ENCODE results near the gene NKX3-2. TPM values are rescaled to one million over a fixed set of nuclear protein-coding genes. Genes with fewer than 3 reads are reported as not detected.

Gene NKX3-2
- total and polyA plus RNA-seq, 9 of the 15 experiments (the other 6 are each of a cell fraction or from before 2014, with no cell fraction given) = 0.03 to 0.81 (median 0.27) TPM; not detected in 1

DNA sequence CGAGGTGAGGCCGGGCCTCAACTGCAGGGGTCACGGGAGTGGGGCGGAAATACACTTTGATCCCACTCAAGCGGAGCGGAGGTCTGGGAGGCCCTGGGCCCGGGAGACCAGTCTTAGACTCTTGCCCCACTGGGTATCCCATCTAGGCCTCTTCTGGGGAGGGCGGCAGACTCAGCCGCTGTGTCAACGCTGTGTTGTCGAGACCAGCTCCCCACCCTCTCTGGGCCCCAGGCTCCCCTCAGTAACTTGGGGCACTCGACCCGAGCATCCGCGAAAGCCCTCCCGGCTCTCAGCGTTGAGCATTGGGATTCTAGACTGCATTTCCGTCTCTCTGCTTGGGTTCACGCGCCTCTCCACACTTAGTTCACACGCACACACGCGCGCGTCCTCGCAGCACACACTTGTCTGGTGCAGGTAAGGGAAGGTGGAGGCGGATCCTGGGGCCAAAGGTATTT is 1.7 kb downstream of the NKX3-2 start (continued):
- TF ChIP-seq FOXO4 (CRISPR knock-in tag; IDR thresholded peaks at IDR 0.05) = no peak
- TF ChIP-seq, protein P1, sequence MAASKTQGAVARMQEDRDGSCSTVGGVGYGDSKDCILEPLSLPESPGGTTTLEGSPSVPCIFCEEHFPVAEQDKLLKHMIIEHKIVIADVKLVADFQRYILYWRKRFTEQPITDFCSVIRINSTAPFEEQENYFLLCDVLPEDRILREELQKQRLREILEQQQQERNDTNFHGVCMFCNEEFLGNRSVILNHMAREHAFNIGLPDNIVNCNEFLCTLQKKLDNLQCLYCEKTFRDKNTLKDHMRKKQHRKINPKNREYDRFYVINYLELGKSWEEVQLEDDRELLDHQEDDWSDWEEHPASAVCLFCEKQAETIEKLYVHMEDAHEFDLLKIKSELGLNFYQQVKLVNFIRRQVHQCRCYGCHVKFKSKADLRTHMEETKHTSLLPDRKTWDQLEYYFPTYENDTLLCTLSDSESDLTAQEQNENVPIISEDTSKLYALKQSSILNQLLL (CRISPR knock-in tag; IDR thresholded peaks at IDR 0.05; ENCODE audit: borderline replicate concordance) = no peak
- TF ChIP-seq GTF2B (IDR thresholded peaks at IDR 0.05; ENCODE audit: extremely low read depth, insufficient read length) = no peak

GRCh38 chr4:13541720-13542576 is 2.4 kb downstream of the NKX3-2 start:
- 91% methylated on average over 28 of the region's 79 CpGs for WGBS (ENCODE audit: insufficient coverage, low coverage, missing lambda C conversion rate)
- ATAC-seq (no peak), FAIRE-seq (no peak), DNase-seq (ENCODE audit: extremely low read depth in 1 of 4, low spot score in 3 of 4) (no peak)
- no peaks in the 10 kb centered on the region for H4K20me1 ChIP-seq (replicated peaks; ENCODE audit: control insufficient read depth, insufficient read depth, low read length)
- no peaks in the 10 kb centered on the region for H3K36me3 ChIP-seq (ENCODE audit: control insufficient read depth, insufficient read depth, low read length)
- no peak overlapping the region for H3K4me3 ChIP-seq
- H3K9me1 ChIP-seq (ENCODE audit: control insufficient read depth, insufficient read depth, low read length) = no peaks in the 10 kb centered on the region
- BruUV-seq (replicated peaks) = no TSS peak
- peaks cover 23 to 41% of the 10 kb centered on the region in 2 experiments for H3K27me3 ChIP-seq (ENCODE audit: control insufficient read depth in 2 of 2, insufficient read depth in 2 of 2, low read length in 2 of 2)
- in situ Hi-C loops (cut with MboI) = no loop called here
- POLR2A ChIA-PET = no interaction called here
- intact Hi-C loops (cut with micrococcal nuclease) = no loop called here
- H2AFZ ChIP-seq (ENCODE audit: low read depth, low read length) = no peak overlapping the region
- H3K4me1 ChIP-seq (replicated peaks in 1 of 2; ENCODE audit: control insufficient read depth in 2 of 2, insufficient read depth in 2 of 2, low read length in 2 of 2) = peaks cover 2 to 22% of the 10 kb centered on the region in 2 experiments; a peak in 3 of 5 replicates
- CTCF ChIA-PET (ENCODE audit: low intra/inter-chr PET ratio) = no interaction called here
- H3K9ac ChIP-seq (ENCODE audit: insufficient read depth in 1 of 2, low read depth in 2 of 2, low read length in 2 of 2) = no peak overlapping the region
- no peaks in the 10 kb centered on the region for H3K79me2 ChIP-seq (ENCODE audit: control insufficient read depth, insufficient read depth, low read length)
- peaks cover 4% of the 10 kb centered on the region; the same call in 1 of the 2 replicates for H3K9me3 ChIP-seq (replicated peaks; ENCODE audit: control insufficient read depth, insufficient read depth, low read depth, low read length)
- H3K27ac ChIP-seq (ENCODE audit: extremely low read depth, low read depth, low read length) = no peak overlapping the region
- no peak for TF ChIP-seq TCF7L2 (IDR thresholded peaks at IDR 0.05; ENCODE audit: low read depth, low read length)
- TF ChIP-seq, protein P2, sequence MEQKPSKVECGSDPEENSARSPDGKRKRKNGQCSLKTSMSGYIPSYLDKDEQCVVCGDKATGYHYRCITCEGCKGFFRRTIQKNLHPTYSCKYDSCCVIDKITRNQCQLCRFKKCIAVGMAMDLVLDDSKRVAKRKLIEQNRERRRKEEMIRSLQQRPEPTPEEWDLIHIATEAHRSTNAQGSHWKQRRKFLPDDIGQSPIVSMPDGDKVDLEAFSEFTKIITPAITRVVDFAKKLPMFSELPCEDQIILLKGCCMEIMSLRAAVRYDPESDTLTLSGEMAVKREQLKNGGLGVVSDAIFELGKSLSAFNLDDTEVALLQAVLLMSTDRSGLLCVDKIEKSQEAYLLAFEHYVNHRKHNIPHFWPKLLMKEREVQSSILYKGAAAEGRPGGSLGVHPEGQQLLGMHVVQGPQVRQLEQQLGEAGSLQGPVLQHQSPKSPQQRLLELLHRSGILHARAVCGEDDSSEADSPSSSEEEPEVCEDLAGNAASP (IDR thresholded peaks at IDR 0.05) = no peak
- no peak for TF ChIP-seq ZNF146 (CRISPR knock-in tag; IDR thresholded peaks at IDR 0.05; ENCODE audit: unreplicated experiment)
- TF ChIP-seq HNRNPL (IDR thresholded peaks at IDR 0.05; ENCODE audit: low read depth, low read length) = no peak
- no peak overlapping the region for H3K4me2 ChIP-seq (ENCODE audit: insufficient read depth, low read length)
